ENCODE measurements around the gene SRGAP2C. TPM values are rescaled to one million over a fixed set of nuclear protein-coding genes. Genes with fewer than 3 reads are reported as not detected.
"Not testable (repeated sequence)": the region's sequence is repeated elsewhere in the genome, so short reads cannot be mapped to it uniquely, and the experiment has no call there.

Gene SRGAP2C
- total RNA-seq, 2 experiments from 2014 or later: 10.9 to 11.3 TPM

- H3K4me3 Mint-ChIP-seq; H3K27me3 ChIP-seq (ENCODE audit: control insufficient read depth in 1 of 2, insufficient read depth in 2 of 2, low read length in 2 of 2); POLR2A ChIA-PET; H3K27ac Mint-ChIP-seq; H3K9me3 Mint-ChIP-seq; DNase-seq; H3K4me3 ChIP-seq (ENCODE audit: low read length); H3K36me3 Mint-ChIP-seq (ENCODE audit: low read depth); H3K27me3 Mint-ChIP-seq; H3K9me3 ChIP-seq (ENCODE audit: control insufficient read depth in 1 of 2, insufficient read depth in 1 of 2, low read length in 2 of 2); H3K4me1 Mint-ChIP-seq (ENCODE audit: low read depth); H3K27ac ChIP-seq (ENCODE audit: low read depth in 1 of 2, low read length in 2 of 2); CTCF ChIA-PET; H3K4me1 ChIP-seq (ENCODE audit: insufficient read depth, low read length); H3K36me3 ChIP-seq (ENCODE audit: insufficient read depth, low read length); intact Hi-C loops (cut with DNase I, micrococcal nuclease); ATAC-seq (ENCODE audit: poor library complexity): not testable (repeated sequence)
Observed at GRCh38 chr1:121343311-121343906, 158.6 kb downstream of the SRGAP2C start.

GRCh38 chr1:121344355-121344754, 159.6 kb downstream of the SRGAP2C start:
- POLR2A ChIA-PET; H3K4me3 ChIP-seq (ENCODE audit: low read length); intact Hi-C loops (cut with DNase I, micrococcal nuclease); H3K4me3 Mint-ChIP-seq; H3K36me3 Mint-ChIP-seq (ENCODE audit: low read depth); H3K9me3 Mint-ChIP-seq; H3K4me1 Mint-ChIP-seq (ENCODE audit: low read depth); H3K36me3 ChIP-seq (ENCODE audit: insufficient read depth, low read length); H3K27me3 ChIP-seq (ENCODE audit: control insufficient read depth in 1 of 2, insufficient read depth in 2 of 2, low read length in 2 of 2); H3K27me3 Mint-ChIP-seq; H3K4me1 ChIP-seq (ENCODE audit: insufficient read depth, low read length); H3K9me3 ChIP-seq (ENCODE audit: control insufficient read depth in 1 of 2, insufficient read depth in 1 of 2, low read length in 2 of 2); ATAC-seq (ENCODE audit: poor library complexity); H3K27ac Mint-ChIP-seq; CTCF ChIA-PET; DNase-seq; H3K27ac ChIP-seq (ENCODE audit: low read depth in 1 of 2, low read length in 2 of 2): not testable (repeated sequence)

GRCh38 chr1:121346654-121347053, 161.9 kb downstream of the SRGAP2C start:
- H3K27ac Mint-ChIP-seq; H3K27me3 Mint-ChIP-seq; H3K9me3 Mint-ChIP-seq; intact Hi-C loops (cut with DNase I, micrococcal nuclease); H3K36me3 ChIP-seq (ENCODE audit: insufficient read depth, low read length); H3K27me3 ChIP-seq (ENCODE audit: control insufficient read depth in 1 of 2, insufficient read depth in 2 of 2, low read length in 2 of 2); H3K4me1 Mint-ChIP-seq (ENCODE audit: low read depth); POLR2A ChIA-PET; CTCF ChIA-PET; H3K4me1 ChIP-seq (ENCODE audit: insufficient read depth, low read length); DNase-seq; H3K9me3 ChIP-seq (ENCODE audit: control insufficient read depth in 1 of 2, insufficient read depth in 1 of 2, low read length in 2 of 2); H3K27ac ChIP-seq (ENCODE audit: low read depth in 1 of 2, low read length in 2 of 2); H3K36me3 Mint-ChIP-seq (ENCODE audit: low read depth); ATAC-seq (ENCODE audit: poor library complexity); H3K4me3 Mint-ChIP-seq; H3K4me3 ChIP-seq (ENCODE audit: low read length): not testable (repeated sequence)

- H3K4me1 Mint-ChIP-seq (ENCODE audit: low read depth); H3K36me3 ChIP-seq (ENCODE audit: insufficient read depth, low read length); POLR2A ChIA-PET; H3K4me1 ChIP-seq (ENCODE audit: insufficient read depth, low read length); H3K27ac ChIP-seq (ENCODE audit: low read depth in 1 of 2, low read length in 2 of 2); ATAC-seq (ENCODE audit: poor library complexity); H3K27me3 Mint-ChIP-seq; H3K27me3 ChIP-seq (ENCODE audit: control insufficient read depth in 1 of 2, insufficient read depth in 2 of 2, low read length in 2 of 2); CTCF ChIA-PET; DNase-seq; H3K27ac Mint-ChIP-seq; H3K9me3 ChIP-seq (ENCODE audit: control insufficient read depth in 1 of 2, insufficient read depth in 1 of 2, low read length in 2 of 2); H3K36me3 Mint-ChIP-seq (ENCODE audit: low read depth); H3K4me3 Mint-ChIP-seq; H3K4me3 ChIP-seq (ENCODE audit: low read length); intact Hi-C loops (cut with DNase I, micrococcal nuclease); H3K9me3 Mint-ChIP-seq: not testable (repeated sequence)
Observed at GRCh38 chr1:121347476-121347875, 162.7 kb downstream of the SRGAP2C start.

GRCh38 chr1:121348115-121348514, 163.3 kb downstream of the SRGAP2C start:
- H3K36me3 Mint-ChIP-seq (ENCODE audit: low read depth); DNase-seq; H3K4me1 ChIP-seq (ENCODE audit: insufficient read depth, low read length); POLR2A ChIA-PET; H3K4me3 Mint-ChIP-seq; intact Hi-C loops (cut with DNase I, micrococcal nuclease); H3K4me3 ChIP-seq (ENCODE audit: low read length); H3K27ac ChIP-seq (ENCODE audit: low read depth in 1 of 2, low read length in 2 of 2); ATAC-seq (ENCODE audit: poor library complexity); CTCF ChIA-PET; H3K9me3 Mint-ChIP-seq; H3K27me3 ChIP-seq (ENCODE audit: control insufficient read depth in 1 of 2, insufficient read depth in 2 of 2, low read length in 2 of 2); H3K27me3 Mint-ChIP-seq; H3K9me3 ChIP-seq (ENCODE audit: control insufficient read depth in 1 of 2, insufficient read depth in 1 of 2, low read length in 2 of 2); H3K27ac Mint-ChIP-seq; H3K4me1 Mint-ChIP-seq (ENCODE audit: low read depth); H3K36me3 ChIP-seq (ENCODE audit: insufficient read depth, low read length): not testable (repeated sequence)

GRCh38 chr1:121349332-121349967, 164.7 kb downstream of the SRGAP2C start:
- H3K4me1 ChIP-seq (ENCODE audit: insufficient read depth, low read length); H3K27ac ChIP-seq (ENCODE audit: low read depth in 1 of 2, low read length in 2 of 2); H3K36me3 Mint-ChIP-seq (ENCODE audit: low read depth); DNase-seq; H3K36me3 ChIP-seq (ENCODE audit: insufficient read depth, low read length); CTCF ChIA-PET; intact Hi-C loops (cut with DNase I, micrococcal nuclease); H3K27ac Mint-ChIP-seq; H3K4me3 ChIP-seq (ENCODE audit: low read length); H3K9me3 Mint-ChIP-seq; POLR2A ChIA-PET; H3K27me3 ChIP-seq (ENCODE audit: control insufficient read depth in 1 of 2, insufficient read depth in 2 of 2, low read length in 2 of 2); H3K9me3 ChIP-seq (ENCODE audit: control insufficient read depth in 1 of 2, insufficient read depth in 1 of 2, low read length in 2 of 2); H3K4me1 Mint-ChIP-seq (ENCODE audit: low read depth); ATAC-seq (ENCODE audit: poor library complexity); H3K4me3 Mint-ChIP-seq; H3K27me3 Mint-ChIP-seq: not testable (repeated sequence)

GRCh38 chr1:121355711-121356420, 171.1 kb downstream of the SRGAP2C start:
- H3K9me3 ChIP-seq (ENCODE audit: control insufficient read depth in 1 of 2, insufficient read depth in 1 of 2, low read length in 2 of 2); H3K4me1 Mint-ChIP-seq (ENCODE audit: low read depth); intact Hi-C loops (cut with DNase I, micrococcal nuclease); H3K36me3 Mint-ChIP-seq (ENCODE audit: low read depth); H3K4me1 ChIP-seq (ENCODE audit: insufficient read depth, low read length); ATAC-seq (ENCODE audit: poor library complexity); H3K9me3 Mint-ChIP-seq; CTCF ChIA-PET; H3K27me3 ChIP-seq (ENCODE audit: control insufficient read depth in 1 of 2, insufficient read depth in 2 of 2, low read length in 2 of 2); H3K27ac Mint-ChIP-seq; H3K27ac ChIP-seq (ENCODE audit: low read depth in 1 of 2, low read length in 2 of 2); H3K27me3 Mint-ChIP-seq; H3K36me3 ChIP-seq (ENCODE audit: insufficient read depth, low read length); H3K4me3 Mint-ChIP-seq; DNase-seq; POLR2A ChIA-PET; H3K4me3 ChIP-seq (ENCODE audit: low read length): not testable (repeated sequence)

Data from CD4-positive, alpha-beta T cell (primary cell).